Glutamatergic neuron (in vitro differentiated cells): Measurements from ENCODE around the gene LAMB3. TPM values are rescaled to one million over a fixed set of nuclear protein-coding genes. Genes with fewer than 3 reads are reported as not detected.

Source experiments
- DNase-seq: peaks from one replicate; pipeline ENCODE4 v3.0.0; 2022
- H3K27ac Mint-ChIP-seq: one replicate; pipeline ENCODE4 v1.8.0; 2020; ENCODE audit warnings: mild to moderate bottlenecking, mixed read lengths, inconsistent platforms; ENCODE audit not compliant: unreplicated experiment
- H3K27me3 Mint-ChIP-seq: one replicate; pipeline ENCODE4 v1.8.0; 2020; ENCODE audit warnings: mild to moderate bottlenecking, moderate library complexity, mixed read lengths, inconsistent platforms; ENCODE audit not compliant: unreplicated experiment
- H3K36me3 Mint-ChIP-seq: one replicate; pipeline ENCODE4 v1.8.0; 2020; ENCODE audit warnings: mild to moderate bottlenecking, mixed read lengths, inconsistent platforms; ENCODE audit not compliant: unreplicated experiment
- H3K4me1 Mint-ChIP-seq: one replicate; pipeline ENCODE4 v1.8.0; 2020; ENCODE audit warnings: mild to moderate bottlenecking, low read depth, mixed read lengths, inconsistent platforms; ENCODE audit not compliant: unreplicated experiment
- H3K4me3 Mint-ChIP-seq: one replicate; pipeline ENCODE4 v1.8.0; 2020; ENCODE audit warnings: mild to moderate bottlenecking, mixed read lengths, inconsistent platforms; ENCODE audit not compliant: unreplicated experiment
- H3K9me3 Mint-ChIP-seq: one replicate; pipeline ENCODE4 v1.8.0; 2020; ENCODE audit warnings: mild to moderate bottlenecking, moderate library complexity, mixed read lengths, inconsistent platforms; ENCODE audit not compliant: unreplicated experiment
- CTCF ChIP-seq: fragments of 200-600 bp; sonication (generic); IDR thresholded peaks from one replicate; pipeline ENCODE4 v1.5.0; 2021; ENCODE audit not compliant: partially characterized antibody, unreplicated experiment
- total RNA-seq: library from RNA; stranded (reverse); fragmentation: NEBNext Ultra II Directional; extraction: Animal tissue kit (Norgen Biotek cat#: 25700); gene quantifications from one replicate; pipeline ENCODE4 v1.2.1, GENCODE V29; 2021; ENCODE audit not compliant: unreplicated experiment

The LAMB3 gene
- total RNA-seq, 1 donor from 2014 or later, result 0.54 TPM

DNA sequence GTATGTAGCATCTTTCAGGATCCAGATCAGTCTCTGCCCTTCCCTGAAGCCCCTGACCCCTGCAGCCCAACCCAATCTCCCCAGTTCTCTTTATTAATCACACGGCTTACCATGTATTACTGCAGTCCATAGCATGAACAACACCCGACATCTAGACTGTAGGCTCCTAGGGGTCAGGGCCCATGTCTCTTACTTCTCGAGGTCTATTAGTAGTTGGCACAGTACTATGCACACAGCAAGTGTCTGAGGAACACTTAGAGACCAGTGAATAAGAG is 41.7 kb downstream of the LAMB3 start:
- H3K4me3 Mint-ChIP-seq, result no peak overlapping the region
- no peak overlapping the region for H3K27ac Mint-ChIP-seq
- peaks cover 2% of the 10 kb centered on the region for H3K9me3 Mint-ChIP-seq
- H3K4me1 Mint-ChIP-seq, result no peaks in the 10 kb centered on the region
- H3K27me3 Mint-ChIP-seq, result no peaks in the 10 kb centered on the region
- no peaks in the 10 kb centered on the region for H3K36me3 Mint-ChIP-seq
- DNase-seq, result no peak
- no peak for TF ChIP-seq CTCF

- Mint-ChIP-seq H3K9me3 (peaks cover 2% of the 10 kb centered on the region), H3K4me3 (no peak overlapping the region), H3K36me3 (no peaks in the 10 kb centered on the region), H3K27me3 (no peaks in the 10 kb centered on the region), H3K27ac (no peak overlapping the region), H3K4me1 (no peaks in the 10 kb centered on the region)
- TF ChIP-seq CTCF, result no peak
- DNase-seq, result no peak
These were observed 42.2 kb downstream of the LAMB3 start for GRCh38 chr1:209609791-209610630.

GRCh38 chr1:209609041-209609790 is 43.0 kb downstream of the LAMB3 start:
- H3K27me3 Mint-ChIP-seq, result no peaks in the 10 kb centered on the region
- TF ChIP-seq CTCF, result no peak
- H3K4me1 Mint-ChIP-seq, result no peaks in the 10 kb centered on the region
- no peak for DNase-seq
- H3K9me3 Mint-ChIP-seq, result peaks cover 2% of the 10 kb centered on the region
- H3K36me3 Mint-ChIP-seq, result no peaks in the 10 kb centered on the region
- no peak overlapping the region for H3K27ac Mint-ChIP-seq
- H3K4me3 Mint-ChIP-seq, result no peak overlapping the region

GRCh38 chr1:209607795-209608178 is 44.4 kb downstream of the LAMB3 start:
- Mint-ChIP-seq H3K27me3 (peaks cover 4% of the 10 kb centered on the region), H3K4me3 (no peak overlapping the region), H3K27ac (no peak overlapping the region), H3K36me3 (no peaks in the 10 kb centered on the region), H3K4me1 (peaks cover 2% of the 10 kb centered on the region), H3K9me3 (peaks cover 2% of the 10 kb centered on the region)
- no peak for TF ChIP-seq CTCF
- no peak for DNase-seq
